T-cell (primary cell): ENCODE data around the gene UMPS. TPM values are rescaled to one million over a fixed set of nuclear protein-coding genes. Genes with fewer than 3 reads are reported as not detected.

ENCODE experiments used
- ATAC-seq, 4 experiments: fragments of 200-7000 bp in 3 of 4; fragments of 150-1000 bp in 1 of 4; cut with Tn5 transposase; replicated peaks in 1 of 4; 1 replicate in 3 of 4; 2 replicates in 1 of 4; pipeline ENCODE4 v1.10.0; 2021; ENCODE audit warnings: moderate library complexity in 3 of 4, mild to moderate bottlenecking in 2 of 4, moderate number of reproducible peaks in 1 of 4
- CTCF ChIA-PET, 2 donors: fragments of 300-600 bp; sonication (Branson Sonifier 250); formaldehyde crosslinking; loops; one replicate each; lab custom pipeline; 2022; ENCODE audit warnings: antibody characterized with exemption in 2 of 2; lab: Charles Lee
- POLR2A ChIA-PET, 2 donors: fragments of 300-600 bp; sonication (Branson Sonifier 250); formaldehyde crosslinking; loops; one replicate each; lab custom pipeline; 2022; ENCODE audit warnings: antibody characterized with exemption in 2 of 2; lab: Charles Lee
- DNase-seq, 35 experiments: peaks; one replicate each; pipeline versions ENCODE4 v3.0.0 to v3.0.0-alpha.2; 2013 to 2023
- H3K27ac ChIP-seq: one replicate; pipeline ENCODE4 v1.5.1; 2013; ENCODE audit warnings: low read length
- H3K27me3 ChIP-seq, 2 experiments: replicated peaks in 1 of 2; 1 replicate in 1 of 2; 2 replicates in 1 of 2; pipeline versions ENCODE4 v1.6.1 to v1.7.0; 2013; ENCODE audit warnings: low read length in 1 of 2, mixed read lengths in 1 of 2; ENCODE audit not compliant: control insufficient read depth in 2 of 2, insufficient read depth in 2 of 2; ENCODE audit errors: extremely low read depth in 1 of 2
- H3K36me3 ChIP-seq, 2 donors: 1 replicate in 1 of 2; 2 replicates in 1 of 2; pipeline versions ENCODE4 v1.6.1 to v1.7.0; 2013; ENCODE audit warnings: low read length in 1 of 2; ENCODE audit not compliant: control insufficient read depth in 2 of 2, insufficient read depth in 1 of 2; ENCODE audit errors: extremely low read depth in 1 of 2
- H3K4me1 ChIP-seq, 2 experiments: 1 replicate in 1 of 2; 2 replicates in 1 of 2; pipeline versions ENCODE4 v1.6.1 to v1.7.0; 2013; ENCODE audit warnings: low read length in 2 of 2, mixed read lengths in 1 of 2; ENCODE audit not compliant: insufficient read depth in 2 of 2, control insufficient read depth in 1 of 2; ENCODE audit errors: extremely low read depth in 1 of 2
- H3K4me3 ChIP-seq, 2 donors: 1 replicate in 1 of 2; 2 replicates in 1 of 2; pipeline versions ENCODE4 v1.5.1 to v1.7.0; 2013; ENCODE audit warnings: mild to moderate bottlenecking in 2 of 2, low read length in 1 of 2, moderate library complexity in 1 of 2; ENCODE audit not compliant: control insufficient read depth in 1 of 2; ENCODE audit errors: extremely low read depth in 1 of 2
- H3K9me3 ChIP-seq: 2 replicates; pipeline ENCODE4 v1.7.0; 2013
- H3K27ac Mint-ChIP-seq, 2 donors: one replicate each; pipeline ENCODE4 v1.8.0; 2020 to 2021; ENCODE audit warnings: mild to moderate bottlenecking in 2 of 2, mixed read lengths in 2 of 2
- H3K27me3 Mint-ChIP-seq, 2 donors: one replicate each; pipeline ENCODE4 v1.8.0; 2021 to 2022; ENCODE audit warnings: mixed read lengths in 2 of 2
- H3K36me3 Mint-ChIP-seq: one replicate; pipeline ENCODE4 v1.8.0; 2021; ENCODE audit warnings: mixed read lengths
- H3K4me1 Mint-ChIP-seq, 3 donors: one replicate each; pipeline ENCODE4 v1.8.0; 2020 to 2022; ENCODE audit warnings: mixed read lengths in 3 of 3, mild to moderate bottlenecking in 1 of 3
- H3K4me3 Mint-ChIP-seq, 3 donors: one replicate each; pipeline ENCODE4 v1.8.0; 2020 to 2022; ENCODE audit warnings: mild to moderate bottlenecking in 3 of 3, mixed read lengths in 3 of 3, moderate library complexity in 3 of 3
- H3K9me3 Mint-ChIP-seq, 3 donors: one replicate each; pipeline ENCODE4 v1.8.0; 2020 to 2022; ENCODE audit warnings: mixed read lengths in 3 of 3
- WGBS: methylation state at CpG from one replicate; pipeline ENCODE4 v1.1.5; 2013; ENCODE audit warnings: missing lambda C conversion rate; ENCODE audit not compliant: insufficient coverage; 5-methylcytosine and 5-hydroxymethylcytosine counted together
- total RNA-seq, 35 experiments: library from RNA in 6 of 35; stranded (reverse) in 6 of 35; fragments of 120-200 nt in 1 of 35; gene quantifications; one replicate each; pipeline versions ENCODE4 v1.2.1 to v1.2.4 and lab custom pipeline; 2013 to 2026

The UMPS gene
- total RNA-seq, 5 donors from 2014 or later (not counting 1 experiment from before 2014, with no cell fraction given) = 14.9 to 29.6 (median 21.1) TPM

GRCh38 chr3:124793054-124793739 is 62.9 kb downstream of the UMPS start:
- 68% methylated on average over 4 of the region's 6 CpGs for WGBS
- H3K4me1 ChIP-seq = no peaks in the 10 kb centered on the region
- H3K4me3 ChIP-seq = no peak overlapping the region
- Mint-ChIP-seq H3K36me3 (no peaks in the 10 kb centered on the region), H3K4me1 (no peaks in the 10 kb centered on the region), H3K27me3 (peaks cover 4% of the 10 kb centered on the region in 2 donors), H3K9me3 (no peaks in the 10 kb centered on the region), H3K27ac (no peak overlapping the region), H3K4me3 (no peak overlapping the region)
- ChIA-PET CTCF (no interaction called here), POLR2A (no interaction called here)
- H3K36me3 ChIP-seq = no peaks in the 10 kb centered on the region
- no peak for DNase-seq
- no peak overlapping the region for H3K27ac ChIP-seq
- no peaks in the 10 kb centered on the region for H3K9me3 ChIP-seq
- no peaks in the 10 kb centered on the region for H3K27me3 ChIP-seq
- ATAC-seq = no peak

GRCh38 chr3:124796477-124796876 is 66.2 kb downstream of the UMPS start:
- Histone ChIP-seq H3K9me3 (no peaks in the 10 kb centered on the region), H3K36me3 (no peaks in the 10 kb centered on the region), H3K27ac (no peak overlapping the region), H3K4me3 (no peak overlapping the region), H3K4me1 (no peaks in the 10 kb centered on the region), H3K27me3 (peaks cover 0 to 7% of the 10 kb centered on the region in 2 experiments)
- Mint-ChIP-seq H3K36me3 (no peaks in the 10 kb centered on the region), H3K27ac (no peak overlapping the region), H3K4me3 (no peak overlapping the region), H3K27me3 (peaks cover 4 to 6% of the 10 kb centered on the region in 2 donors), H3K4me1 (no peaks in the 10 kb centered on the region), H3K9me3 (no peaks in the 10 kb centered on the region)
- POLR2A ChIA-PET = no interaction called here
- CTCF ChIA-PET = no interaction called here
- ATAC-seq (no peak), DNase-seq (no peak)
- 91% methylated on average over 17 of the region's 19 CpGs for WGBS

- no peak overlapping the region for H3K4me3 ChIP-seq
- no peak for ATAC-seq
- Mint-ChIP-seq H3K27me3 (peaks cover 4 to 6% of the 10 kb centered on the region in 2 donors), H3K9me3 (no peaks in the 10 kb centered on the region), H3K4me1 (no peaks in the 10 kb centered on the region), H3K36me3 (no peaks in the 10 kb centered on the region), H3K4me3 (no peak overlapping the region), H3K27ac (no peak overlapping the region)
- H3K36me3 ChIP-seq = no peaks in the 10 kb centered on the region
- ChIA-PET POLR2A (no interaction called here), CTCF (interaction anchor here in 1 of 2 donors (0.6 kb wide), 1 partner anchor 1687 kb away, joined by 6 read pairs; no protein-coding TSS in a partner anchor)
- WGBS = 83% methylated on average over 1 of the region's 4 CpGs
- H3K4me1 ChIP-seq = no peaks in the 10 kb centered on the region
- H3K27ac ChIP-seq = no peak overlapping the region
- H3K9me3 ChIP-seq = no peaks in the 10 kb centered on the region
- peaks cover 0 to 7% of the 10 kb centered on the region in 2 experiments for H3K27me3 ChIP-seq
- no peak for DNase-seq
Observed at GRCh38 chr3:124797426-124797945, 67.2 kb downstream of the UMPS start.

Other genes starting within 250 kb of the UMPS start
- 1 to 10 TPM; 1.2 to 2.5 (median 1.7) TPM for gene ITGB5, start 156.9 kb downstream of the UMPS start, total RNA-seq
- gene MUC13, start 204.3 kb downstream of the UMPS start, total RNA-seq = 1 to 10 TPM in 1 of 5 donors, under 1 TPM in 4; 0.13 to 6.7 (median 0.18) TPM